SK-N-SH treated with all-trans-retinoic acid at 6 μM for 48 hours (cell line): ENCODE results near the gene DDOST.

Experiments used
- ATAC-seq: fragments of 200-7000 bp; cut with Tn5 transposase; 3 replicates; pipeline ENCODE4 v1.9.1; 2020; ENCODE audit warnings: mild to moderate bottlenecking, moderate library complexity
- ARNTL ChIP-seq: fragments of 450-650 bp; formaldehyde crosslinking; IDR thresholded peaks from 2 replicates; pipeline ENCODE4 v1.5.0; 2020; ENCODE audit warnings: low read depth, mild to moderate bottlenecking, moderate library complexity, borderline replicate concordance
- BACH2 ChIP-seq: fragments of 250-450 bp; sonication (Bioruptor Pico); IDR thresholded peaks from 2 replicates; pipeline ENCODE4 v1.9.0; 2021; ENCODE audit warnings: mild to moderate bottlenecking, borderline replicate concordance
- CREB5 ChIP-seq: fragments of 250-450 bp; sonication (Bioruptor Pico); IDR thresholded peaks from 2 replicates; pipeline ENCODE4 v1.5.1; 2020; ENCODE audit warnings: low read depth, mild to moderate bottlenecking, moderate library complexity
- CSDC2 ChIP-seq: fragments of 250-450 bp; sonication (Bioruptor Pico); IDR thresholded peaks from 2 replicates; pipeline ENCODE4 v1.5.0; 2020; ENCODE audit warnings: mild to moderate bottlenecking, moderate library complexity
- CSRNP3 ChIP-seq: fragments of 250-450 bp; sonication (Bioruptor Pico); IDR thresholded peaks from 2 replicates; pipeline ENCODE4 v1.5.1; 2021; ENCODE audit warnings: mild to moderate bottlenecking, moderate library complexity
- GLIS3 ChIP-seq: fragments of 250-450 bp; sonication (Bioruptor Pico); IDR thresholded peaks from 2 replicates; pipeline ENCODE4 v1.5.0; 2020; ENCODE audit warnings: mild to moderate bottlenecking, moderate library complexity
- ISL1 ChIP-seq: fragments of 250-450 bp; sonication (Bioruptor Pico); IDR thresholded peaks from 2 replicates; pipeline ENCODE4 v2.1.2; 2022; ENCODE audit warnings: mild to moderate bottlenecking, moderate library complexity
- OSR1 ChIP-seq: fragments of 250-450 bp; sonication (Bioruptor Pico); IDR thresholded peaks from 2 replicates; pipeline ENCODE4 v1.8.0; 2022; ENCODE audit warnings: moderate library complexity, mild to moderate bottlenecking, inconsistent platforms
- POU6F1 ChIP-seq: fragments of 250-450 bp; sonication (Bioruptor Pico); IDR thresholded peaks from 2 replicates; pipeline ENCODE4 v1.8.0; 2021; ENCODE audit warnings: low read depth, mild to moderate bottlenecking, moderate library complexity, borderline replicate concordance
- PPARA ChIP-seq: fragments of 250-450 bp; sonication (Bioruptor Pico); IDR thresholded peaks from 2 replicates; pipeline ENCODE4 v1.5.0; 2020; ENCODE audit warnings: mild to moderate bottlenecking, borderline replicate concordance
- RARB ChIP-seq: fragments of 250-450 bp; sonication (Bioruptor Pico); IDR thresholded peaks from 2 replicates; pipeline ENCODE4 v1.8.0; 2021; ENCODE audit warnings: mild to moderate bottlenecking, moderate library complexity
- SNAI2 ChIP-seq: fragments of 250-450 bp; sonication (Bioruptor Pico); IDR thresholded peaks from 2 replicates; pipeline ENCODE4 v1.5.0; 2020; ENCODE audit warnings: mild to moderate bottlenecking, moderate library complexity
- TCF4 ChIP-seq: fragments of 250-450 bp; sonication (Bioruptor Pico); IDR thresholded peaks from 2 replicates; pipeline ENCODE4 v1.8.0; 2021; ENCODE audit warnings: mild to moderate bottlenecking, moderate library complexity, borderline replicate concordance
- TOX ChIP-seq: fragments of 250-450 bp; sonication (Bioruptor Pico); IDR thresholded peaks from 2 replicates; pipeline ENCODE4 v1.8.0; 2021; ENCODE audit warnings: mild to moderate bottlenecking, moderate library complexity, borderline replicate concordance
- ZFP3 ChIP-seq: fragments of 250-450 bp; sonication (Bioruptor Pico); IDR thresholded peaks from 2 replicates; pipeline ENCODE4 v1.5.0; 2020; ENCODE audit warnings: mild to moderate bottlenecking, moderate library complexity
- ZFP30 ChIP-seq: fragments of 450-650 bp; formaldehyde crosslinking; IDR thresholded peaks from 2 replicates; pipeline ENCODE4 v1.5.0; 2022; ENCODE audit warnings: mild to moderate bottlenecking, moderate library complexity
- ZNF565 ChIP-seq: fragments of 450-650 bp; formaldehyde crosslinking; conservative IDR thresholded peaks from 2 replicates; pipeline ENCODE4 v1.5.0; 2020; ENCODE audit warnings: low read depth, mild to moderate bottlenecking, moderate library complexity
- ZNF70 ChIP-seq: fragments of 450-650 bp; formaldehyde crosslinking; IDR thresholded peaks from 2 replicates; pipeline ENCODE4 v1.5.0; 2020; ENCODE audit warnings: mild to moderate bottlenecking, moderate library complexity
- ZNF8 ChIP-seq: fragments of 450-650 bp; formaldehyde crosslinking; IDR thresholded peaks from 2 replicates; pipeline ENCODE4 v1.5.0; 2020; ENCODE audit warnings: mild to moderate bottlenecking, moderate library complexity
- TF ChIP-seq, protein P1 (sequence below): fragments of 250-450 bp; sonication (Bioruptor Pico); IDR thresholded peaks from 2 replicates; pipeline ENCODE4 v1.8.0; 2020; ENCODE audit warnings: mild to moderate bottlenecking, moderate library complexity, borderline replicate concordance
- TF ChIP-seq, protein P2 (sequence below): fragments of 250-450 bp; sonication (Bioruptor Pico); IDR thresholded peaks from 2 replicates; pipeline ENCODE4 v1.5.0; 2020; ENCODE audit warnings: mild to moderate bottlenecking, moderate library complexity

The DDOST gene

GRCh38 chr1:20632386-20632785 is 28.8 kb downstream of the DDOST start:
- TF ChIP-seq TOX (CRISPR knock-in tag) (no peak), CREB5 (no peak), BACH2 (no peak), ZNF8 (CRISPR knock-in tag) (no peak), ZFP30 (no peak), ZNF70 (CRISPR knock-in tag) (no peak), ISL1 (no peak), OSR1 (CRISPR knock-in tag) (no peak), ZFP3 (CRISPR knock-in tag) (no peak), POU6F1 (CRISPR knock-in tag) (no peak), CSRNP3 (no peak), RARB (no peak), TCF4 (no peak), PPARA (CRISPR knock-in tag) (no peak)
- TF ChIP-seq, protein P1, sequence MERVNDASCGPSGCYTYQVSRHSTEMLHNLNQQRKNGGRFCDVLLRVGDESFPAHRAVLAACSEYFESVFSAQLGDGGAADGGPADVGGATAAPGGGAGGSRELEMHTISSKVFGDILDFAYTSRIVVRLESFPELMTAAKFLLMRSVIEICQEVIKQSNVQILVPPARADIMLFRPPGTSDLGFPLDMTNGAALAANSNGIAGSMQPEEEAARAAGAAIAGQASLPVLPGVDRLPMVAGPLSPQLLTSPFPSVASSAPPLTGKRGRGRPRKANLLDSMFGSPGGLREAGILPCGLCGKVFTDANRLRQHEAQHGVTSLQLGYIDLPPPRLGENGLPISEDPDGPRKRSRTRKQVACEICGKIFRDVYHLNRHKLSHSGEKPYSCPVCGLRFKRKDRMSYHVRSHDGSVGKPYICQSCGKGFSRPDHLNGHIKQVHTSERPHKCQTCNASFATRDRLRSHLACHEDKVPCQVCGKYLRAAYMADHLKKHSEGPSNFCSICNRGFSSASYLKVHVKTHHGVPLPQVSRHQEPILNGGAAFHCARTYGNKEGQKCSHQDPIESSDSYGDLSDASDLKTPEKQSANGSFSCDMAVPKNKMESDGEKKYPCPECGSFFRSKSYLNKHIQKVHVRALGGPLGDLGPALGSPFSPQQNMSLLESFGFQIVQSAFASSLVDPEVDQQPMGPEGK, result no peak
- no peak for ATAC-seq

DNA sequence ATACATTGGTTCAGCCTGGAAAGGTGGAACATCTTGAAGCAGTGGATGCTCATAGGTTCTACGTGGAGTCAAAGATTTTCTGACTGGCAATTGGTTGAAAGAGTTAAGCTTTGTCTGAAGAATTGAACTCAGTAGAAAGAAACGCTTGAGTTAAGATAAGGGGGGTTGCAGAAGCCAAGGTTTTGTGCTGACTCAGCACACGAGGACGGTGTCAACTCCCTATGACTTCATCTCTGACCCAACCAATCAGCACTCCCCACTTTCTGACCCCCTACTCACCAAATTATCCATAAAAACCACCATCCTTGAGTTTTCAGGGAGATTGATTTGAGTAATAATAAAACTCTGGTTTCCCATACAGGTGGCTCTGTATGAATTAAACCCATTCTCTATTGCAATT is 30.4 kb downstream of the DDOST start:
- TF ChIP-seq TCF4 (no peak), ZNF565 (CRISPR knock-in tag) (no peak), ARNTL (CRISPR knock-in tag) (no peak)
- no peak for ATAC-seq

GRCh38 chr1:20626524-20626923 is 34.6 kb downstream of the DDOST start:
- TF ChIP-seq RARB, result no peak
- TF ChIP-seq POU6F1 (CRISPR knock-in tag), result no peak
- no peak for TF ChIP-seq ZNF8 (CRISPR knock-in tag)
- no peak for TF ChIP-seq BACH2
- TF ChIP-seq, protein P2, sequence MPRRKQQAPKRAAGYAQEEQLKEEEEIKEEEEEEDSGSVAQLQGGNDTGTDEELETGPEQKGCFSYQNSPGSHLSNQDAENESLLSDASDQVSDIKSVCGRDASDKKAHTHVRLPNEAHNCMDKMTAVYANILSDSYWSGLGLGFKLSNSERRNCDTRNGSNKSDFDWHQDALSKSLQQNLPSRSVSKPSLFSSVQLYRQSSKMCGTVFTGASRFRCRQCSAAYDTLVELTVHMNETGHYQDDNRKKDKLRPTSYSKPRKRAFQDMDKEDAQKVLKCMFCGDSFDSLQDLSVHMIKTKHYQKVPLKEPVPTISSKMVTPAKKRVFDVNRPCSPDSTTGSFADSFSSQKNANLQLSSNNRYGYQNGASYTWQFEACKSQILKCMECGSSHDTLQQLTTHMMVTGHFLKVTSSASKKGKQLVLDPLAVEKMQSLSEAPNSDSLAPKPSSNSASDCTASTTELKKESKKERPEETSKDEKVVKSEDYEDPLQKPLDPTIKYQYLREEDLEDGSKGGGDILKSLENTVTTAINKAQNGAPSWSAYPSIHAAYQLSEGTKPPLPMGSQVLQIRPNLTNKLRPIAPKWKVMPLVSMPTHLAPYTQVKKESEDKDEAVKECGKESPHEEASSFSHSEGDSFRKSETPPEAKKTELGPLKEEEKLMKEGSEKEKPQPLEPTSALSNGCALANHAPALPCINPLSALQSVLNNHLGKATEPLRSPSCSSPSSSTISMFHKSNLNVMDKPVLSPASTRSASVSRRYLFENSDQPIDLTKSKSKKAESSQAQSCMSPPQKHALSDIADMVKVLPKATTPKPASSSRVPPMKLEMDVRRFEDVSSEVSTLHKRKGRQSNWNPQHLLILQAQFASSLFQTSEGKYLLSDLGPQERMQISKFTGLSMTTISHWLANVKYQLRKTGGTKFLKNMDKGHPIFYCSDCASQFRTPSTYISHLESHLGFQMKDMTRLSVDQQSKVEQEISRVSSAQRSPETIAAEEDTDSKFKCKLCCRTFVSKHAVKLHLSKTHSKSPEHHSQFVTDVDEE, result no peak
- no peak for TF ChIP-seq CSRNP3
- no peak for TF ChIP-seq CSDC2
- TF ChIP-seq CREB5, result no peak
- no peak for TF ChIP-seq TOX (CRISPR knock-in tag)
- no peak for TF ChIP-seq ZNF565 (CRISPR knock-in tag)
- TF ChIP-seq OSR1 (CRISPR knock-in tag), result no peak
- TF ChIP-seq ARNTL (CRISPR knock-in tag), result no peak
- no peak for TF ChIP-seq ZFP30
- no peak for TF ChIP-seq GLIS3 (CRISPR knock-in tag)
- TF ChIP-seq SNAI2 (CRISPR knock-in tag), result no peak
- no peak for ATAC-seq
